NCI-H510A treated with DMSO at 0.1 percent for 48 hours (cell line): ENCODE measurements around the gene EFL1.
"Not testable (repeated sequence)": the region's sequence is repeated elsewhere in the genome, so short reads cannot be mapped to it uniquely, and the experiment has no call there.

Source experiments
- DNase-seq: peaks from one replicate; lab custom pipeline; 2025; lab: John Stamatoyannopoulos, UW

EFL1 gene

DNA sequence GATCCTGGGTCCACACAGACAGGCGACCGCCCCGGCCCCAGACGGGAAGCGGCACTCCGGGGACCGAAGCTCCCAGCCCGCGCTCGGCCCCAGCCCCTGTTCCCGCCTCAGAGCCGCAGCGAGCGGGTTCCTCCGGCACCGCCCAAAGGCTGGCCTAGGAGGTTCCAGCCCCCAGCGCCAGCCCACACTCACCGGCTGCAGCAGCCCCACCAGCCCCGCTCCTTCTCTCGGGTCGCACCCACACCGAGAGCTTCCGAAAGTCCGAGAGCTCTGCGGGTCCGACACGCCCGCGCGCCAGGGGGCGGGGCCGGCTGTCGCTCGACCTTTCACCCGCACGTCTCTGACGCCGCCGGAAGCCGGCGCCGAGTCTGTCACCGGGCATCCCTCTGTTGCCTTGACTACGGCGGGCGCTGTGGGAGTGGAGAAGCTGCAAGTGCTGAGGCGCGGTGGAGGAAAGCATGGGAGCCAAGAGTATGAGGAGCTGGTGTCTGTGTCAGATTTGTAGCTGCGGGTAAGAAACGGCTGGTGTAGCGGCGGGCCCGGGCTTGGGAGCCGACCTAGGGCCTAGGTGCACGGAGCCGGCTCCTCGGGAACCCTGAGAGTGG is at the start of gene EFL1, which contains the start of gene SAXO2:
TSS of gene EFL1 (minus strand) at position 313 of the 605 bp plus-strand sequence. CDS start 956 bp downstream, outside the sequence.
TSS of gene SAXO2 (plus strand) at position 397 of the 605 bp plus-strand sequence. CDS start at position 459, 62 bp downstream.
- peak; percentile 41 for DNase-seq

GRCh38 chr15:82311321-82311720 is 48.8 kb upstream of the EFL1 start:
- DNase-seq = not testable (repeated sequence)

GRCh38 chr15:82309802-82310201 is 47.3 kb upstream of the EFL1 start:
- DNase-seq = no peak

DNA sequence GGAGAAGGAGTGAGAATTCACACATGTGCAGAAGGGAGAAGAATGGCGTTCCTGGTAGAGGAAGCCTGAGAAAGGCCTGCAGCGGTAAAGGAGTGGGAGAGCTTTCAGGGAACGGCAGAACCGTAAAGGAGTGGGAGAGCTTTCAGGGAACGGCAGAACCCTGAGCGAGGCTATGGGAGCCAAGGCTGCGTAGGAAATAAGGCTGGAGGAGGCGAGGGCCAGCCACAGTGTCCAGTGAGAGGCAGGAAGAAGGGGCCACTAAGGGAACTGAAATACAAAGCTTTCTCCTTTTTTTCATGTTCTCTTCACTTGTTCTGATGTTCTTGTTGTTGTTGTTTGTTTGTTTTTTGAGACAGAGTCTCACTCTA is 45.2 kb upstream of the EFL1 start:
- DNase-seq = no peak

- no peak for DNase-seq
Observed at GRCh38 chr15:82306791-82307713, 44.5 kb upstream of the EFL1 start.

GRCh38 chr15:82305621-82306048 is 43.1 kb upstream of the EFL1 start:
- no peak for DNase-seq

DNA sequence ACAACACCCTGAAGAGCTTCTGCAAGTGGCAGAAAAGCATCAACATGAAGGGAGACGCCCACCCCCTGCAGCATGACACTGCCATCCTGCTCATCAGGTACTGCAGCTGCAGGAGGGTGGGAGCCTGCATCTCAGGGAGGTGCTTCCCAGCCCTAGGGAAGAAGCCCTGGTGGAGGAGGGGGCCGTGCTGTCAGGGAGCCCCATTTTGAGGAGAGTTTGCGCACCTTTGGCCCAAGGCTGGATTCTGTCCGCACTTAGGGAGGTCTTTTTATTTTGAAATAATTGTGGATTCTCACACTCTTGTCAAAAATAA is 42.2 kb upstream of the EFL1 start:
- no peak for DNase-seq

DNA sequence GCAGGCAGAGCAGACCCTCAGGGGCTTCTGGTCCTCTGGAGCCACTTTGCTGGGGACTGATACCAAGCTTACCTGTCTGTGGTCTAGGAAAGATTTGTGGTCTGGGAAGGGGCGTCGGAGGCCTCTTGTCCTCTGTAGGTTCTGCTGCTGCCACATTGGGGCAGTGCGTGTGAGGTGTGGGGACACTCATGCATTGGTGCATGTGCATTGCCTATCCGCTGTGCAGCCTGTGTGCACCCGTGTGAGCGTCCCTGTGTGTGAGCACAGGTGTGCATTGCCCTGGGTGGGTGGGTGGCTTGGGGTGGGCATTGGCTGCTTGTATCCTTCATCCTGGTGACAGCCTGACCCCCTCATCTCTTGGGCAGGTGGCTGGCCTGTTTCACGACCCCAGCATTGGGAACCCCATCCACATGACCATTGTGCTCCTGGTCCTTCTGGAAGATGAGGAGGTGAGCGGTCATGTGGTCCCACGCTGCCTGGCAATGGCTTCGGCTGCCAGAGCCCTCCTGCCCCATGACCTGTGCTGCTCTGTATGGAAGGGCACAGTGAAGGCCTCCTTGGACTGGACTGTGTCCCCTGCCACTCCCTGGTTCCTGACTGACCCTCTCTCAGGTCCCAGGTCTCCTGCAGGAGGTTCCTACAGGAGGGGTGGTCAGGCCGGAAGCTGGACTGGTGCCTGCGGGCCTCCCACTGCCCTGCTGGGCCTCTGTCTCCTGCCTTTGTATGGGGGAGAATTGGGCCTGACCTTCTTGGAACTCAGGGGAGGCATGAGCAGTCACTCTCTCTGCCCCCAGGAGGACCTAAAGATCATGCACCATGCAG is 41.6 kb upstream of the EFL1 start:
- DNase-seq = no peak

GRCh38 chr15:82301296-82302016 is 38.9 kb upstream of the EFL1 start:
- no peak for DNase-seq

GRCh38 chr15:82300883-82301282 is 38.3 kb upstream of the EFL1 start:
- DNase-seq = no peak

- DNase-seq = not testable (repeated sequence)
Observed at GRCh38 chr15:82300326-82300725, 37.8 kb upstream of the EFL1 start.

- not testable (repeated sequence) for DNase-seq
Observed at GRCh38 chr15:82299511-82299914, 37.0 kb upstream of the EFL1 start.

- no peak for DNase-seq
Observed at GRCh38 chr15:82298520-82298919, 36.0 kb upstream of the EFL1 start.

DNA sequence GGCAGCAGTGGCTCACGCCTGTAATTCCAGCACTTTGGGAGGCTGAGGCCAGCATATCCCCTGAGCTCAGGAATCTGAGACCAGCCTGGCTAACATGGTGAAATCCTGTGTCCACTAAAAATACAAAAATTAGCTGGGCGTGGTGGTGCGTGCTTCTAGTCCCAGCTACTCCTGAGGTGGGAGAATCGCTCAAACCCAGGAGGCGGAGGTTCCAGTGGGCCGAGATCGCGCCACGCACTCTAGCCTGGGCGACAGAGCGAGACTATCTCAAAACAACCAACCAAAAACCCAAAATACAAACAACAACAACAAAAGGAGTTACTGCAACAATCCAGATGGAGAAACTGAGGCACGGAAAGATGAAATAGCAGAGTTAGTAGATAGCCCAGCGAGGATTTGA is 35.5 kb upstream of the EFL1 start:
- DNase-seq = no peak

DNA sequence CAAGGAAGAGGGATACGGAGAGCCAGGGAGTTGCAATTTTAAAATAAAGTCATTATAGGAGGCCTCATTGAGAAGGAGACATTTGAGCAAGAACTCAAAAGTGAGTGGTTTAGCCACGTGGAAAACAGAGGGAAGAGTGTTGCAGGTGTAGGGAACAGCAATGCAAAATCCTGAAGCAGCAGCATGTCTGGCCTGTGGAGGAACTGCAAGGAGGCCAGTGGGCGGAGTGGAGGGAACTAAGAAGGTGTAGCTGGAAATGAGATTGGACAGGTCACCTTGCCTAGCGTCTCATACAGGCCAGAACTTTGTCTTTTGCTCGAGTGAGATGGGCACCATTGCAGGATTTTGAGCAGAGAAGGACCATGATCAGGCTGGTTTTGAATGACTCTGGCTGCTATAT is 35.0 kb upstream of the EFL1 start:
- DNase-seq = no peak

DNA sequence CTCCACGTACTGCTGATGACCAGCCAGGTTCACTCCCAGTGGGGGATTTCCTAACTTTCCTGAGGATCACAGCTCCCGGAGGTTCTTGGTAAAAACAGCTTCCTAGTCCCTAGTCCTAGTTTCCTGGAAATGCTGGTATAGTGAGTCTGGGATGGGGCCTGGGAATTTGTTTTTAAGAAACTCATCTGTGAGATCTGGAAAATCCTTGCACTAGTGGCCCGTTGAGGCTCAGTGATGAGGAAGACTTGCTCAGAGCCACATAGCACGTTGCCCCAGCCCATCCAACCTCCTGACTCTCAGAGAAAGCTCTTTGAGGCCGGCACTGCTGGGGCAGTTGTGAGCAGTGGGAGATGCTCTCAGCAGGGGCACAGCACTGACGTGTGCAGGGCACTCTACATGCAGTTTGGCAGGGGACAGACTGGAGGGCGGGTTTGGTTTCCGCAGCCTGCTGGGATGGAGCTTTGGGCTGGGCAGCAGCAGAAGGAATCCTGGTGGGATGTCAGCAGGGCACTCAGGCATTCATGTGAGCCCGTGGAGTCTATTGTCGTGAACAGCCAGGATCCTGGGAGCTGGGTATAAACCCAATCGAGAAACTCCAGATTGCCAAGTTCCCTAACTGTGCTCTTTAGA is 31.6 kb upstream of the EFL1 start:
- no peak for DNase-seq

GRCh38 chr15:82292271-82292670 is 29.7 kb upstream of the EFL1 start:
- DNase-seq = no peak

- DNase-seq = not testable (repeated sequence)
Observed at GRCh38 chr15:82288202-82288601, 25.7 kb upstream of the EFL1 start.

- DNase-seq = not testable (repeated sequence)
Observed at GRCh38 chr15:82286475-82286874, 23.9 kb upstream of the EFL1 start.

GRCh38 chr15:82284381-82284780 is 21.8 kb upstream of the EFL1 start:
- DNase-seq = not testable (repeated sequence)

GRCh38 chr15:82282386-82282785 is 19.9 kb upstream of the EFL1 start:
- DNase-seq = not testable (repeated sequence)
